HCT116 (cell line): Measurements from ENCODE around the gene IFITM10. TPM values are rescaled to one million over a fixed set of nuclear protein-coding genes. Genes with fewer than 3 reads are reported as not detected.

Source experiments
- ATAC-seq: fragments of 200-7000 bp; cut with Tn5 transposase; 2 replicates; pipeline ENCODE4 v1.9.1; 2020; ENCODE audit warnings: mild to moderate bottlenecking, moderate library complexity
- BruUV-seq: library from RNA; stranded (reverse); fragments of 400-500 nt; replicated peaks from 2 replicates; lab custom pipeline; 2021; lab: Mats Ljungman, UMichigan
- CTCF ChIA-PET: fragments of 300-600 bp; sonication (Branson Sonifier 250); formaldehyde crosslinking; loops from one replicate; lab custom pipeline; 2021; ENCODE audit warnings: antibody characterized with exemption; lab: Charles Lee
- POLR2A ChIA-PET: fragments of 300-600, 350-600 bp; sonication (Branson Sonifier 250); formaldehyde crosslinking; loops from one replicate; lab custom pipeline; 2021; ENCODE audit warnings: antibody characterized with exemption; lab: Charles Lee
- RAD21 ChIA-PET, 2 experiments: fragments of 300-600 bp; sonication (Branson Sonifier 250); formaldehyde crosslinking; loops; one replicate each; lab custom pipeline; 2023; ENCODE audit warnings: low total read pairs in 2 of 2; ENCODE audit not compliant: uncharacterized antibody in 2 of 2, unreplicated experiment in 2 of 2, low non-redundant PET in 1 of 2; lab: Charles Lee
- DNase-seq: peaks from one replicate; pipeline ENCODE4 v3.0.0-alpha.2; 2010; ENCODE audit warnings: low read depth, low spot score
- H2AFZ ChIP-seq: fragments of 200-600 bp; shearing (Covaris generic), sonication (generic); 2 replicates; pipeline ENCODE4 v1.6.1; 2017; ENCODE audit warnings: low read depth, mixed run types, mixed read lengths, antibody characterized with exemption, low read length; ENCODE audit not compliant: poor library complexity, severe bottlenecking
- H3K27ac ChIP-seq: 2 replicates; pipeline ENCODE4 v1.5.1; 2012; ENCODE audit warnings: low read depth, low read length
- H3K27me3 ChIP-seq: fragments of 200-600 bp; sonication (generic); 2 replicates; pipeline ENCODE4 v1.6.1; 2016; ENCODE audit warnings: mixed run types, low read length, mixed read lengths; ENCODE audit not compliant: insufficient read depth
- H3K36me3 ChIP-seq, 2 experiments: fragments of 200-500 bp in 1 of 2; fragments of 200-600 bp in 1 of 2; sonication (Bioruptor generic) in 1 of 2; sonication (generic) in 1 of 2; 2 replicates each; pipeline versions ENCODE4 v1.5.1 to v1.6.1; 2014 to 2016; ENCODE audit warnings: low read length in 2 of 2, inconsistent platforms in 1 of 2, mixed read lengths in 1 of 2, mixed run types in 1 of 2; ENCODE audit not compliant: insufficient read depth in 2 of 2, control insufficient read depth in 1 of 2
- H3K4me1 ChIP-seq, 2 experiments: fragments of 200-600 bp in 1 of 2; sonication (generic) in 1 of 2; 2 replicates each; pipeline versions ENCODE4 v1.5.1 to v1.6.1; 2012 to 2017; ENCODE audit warnings: low read length in 2 of 2, inconsistent platforms in 1 of 2, mild to moderate bottlenecking in 1 of 2, mixed read lengths in 1 of 2, mixed run types in 1 of 2, moderate library complexity in 1 of 2; ENCODE audit not compliant: insufficient read depth in 2 of 2, control insufficient read depth in 1 of 2
- H3K4me2 ChIP-seq: fragments of 200-600 bp; sonication (generic); 2 replicates; pipeline ENCODE4 v1.6.1; 2017; ENCODE audit warnings: mixed run types, low read length, mixed read lengths
- H3K4me3 ChIP-seq, 2 experiments: fragments of 200-600 bp in 1 of 2; sonication (generic) in 1 of 2; replicated peaks in 1 of 2; 2 replicates each; pipeline ENCODE4 v1.5.1; 2011 to 2016; ENCODE audit warnings: low read length in 2 of 2, control low read depth in 1 of 2, low read depth in 1 of 2, mild to moderate bottlenecking in 1 of 2, mixed read lengths in 1 of 2, mixed run types in 1 of 2
- H3K79me2 ChIP-seq: fragments of 200-600 bp; sonication (generic); 2 replicates; pipeline ENCODE4 v1.6.1; 2017; ENCODE audit warnings: mild to moderate bottlenecking, mixed run types, low read length, moderate library complexity, mixed read lengths; ENCODE audit not compliant: insufficient read depth
- H3K9ac ChIP-seq: fragments of 200-600 bp; sonication (generic); 2 replicates; pipeline ENCODE4 v1.6.1; 2016; ENCODE audit warnings: low read length, mixed read lengths
- H3K9me2 ChIP-seq: fragments of 200-600 bp; sonication (generic), shearing (Covaris generic); 2 replicates; pipeline ENCODE4 v1.6.1; 2017; ENCODE audit warnings: mixed run types, mild to moderate bottlenecking, moderate library complexity; ENCODE audit not compliant: insufficient read depth
- H3K9me3 ChIP-seq, 2 experiments: fragments of 200-500 bp in 1 of 2; fragments of 200-600 bp in 1 of 2; sonication (Bioruptor generic) in 1 of 2; sonication (generic) in 1 of 2; 2 replicates each; pipeline ENCODE4 v1.6.1; 2014 to 2017; ENCODE audit warnings: low read length in 2 of 2, mixed read lengths in 2 of 2, inconsistent platforms in 1 of 2, low read depth in 1 of 2, mild to moderate bottlenecking in 1 of 2, mixed run types in 1 of 2, moderate library complexity in 1 of 2; ENCODE audit not compliant: control insufficient read depth in 1 of 2, insufficient read depth in 1 of 2
- H4K20me1 ChIP-seq: fragments of 200-600 bp; sonication (generic), shearing (Covaris generic); 2 replicates; pipeline ENCODE4 v1.6.1; 2017; ENCODE audit warnings: mixed run types, mild to moderate bottlenecking, moderate library complexity; ENCODE audit not compliant: insufficient read depth
- CBX3 ChIP-seq: IDR thresholded peaks from 2 replicates; pipeline ENCODE4 v1.6.1; 2012; ENCODE audit warnings: low read depth
- EZH2 ChIP-seq: fragments of 200-600 bp; sonication (generic); IDR thresholded peaks from 2 replicates; pipeline ENCODE4 v1.6.1; 2017; ENCODE audit warnings: antibody characterized with exemption, mixed run types
- JUND ChIP-seq: IDR thresholded peaks from 2 replicates; pipeline ENCODE4 v1.6.1; 2012
- SRF ChIP-seq: IDR thresholded peaks from 2 replicates; pipeline ENCODE4 v1.6.1; 2012; ENCODE audit warnings: low read depth
- TCF7L2 ChIP-seq: IDR thresholded peaks from 2 replicates; pipeline ENCODE4 v1.7.0; 2011; ENCODE audit warnings: borderline replicate concordance, inconsistent platforms; ENCODE audit not compliant: insufficient read depth, insufficient read length; ENCODE audit errors: extremely low read depth
- ZFX ChIP-seq: fragments of 450-650 bp; IDR thresholded peaks from 2 replicates; pipeline ENCODE4 v1.6.1; 2017
- ZNF274 ChIP-seq: fragments of 200-500 bp; sonication (Bioruptor generic); IDR thresholded peaks from 2 replicates; pipeline ENCODE4 v1.6.1; 2014; ENCODE audit warnings: mild to moderate bottlenecking, low read depth, low read length, inconsistent platforms
- intact Hi-C: fragments of 100-400 bp; cut with micrococcal nuclease; formaldehyde crosslinking; loops from 2 replicates; pipeline ENCODE4 v1.10.0; 2022
- total RNA-seq: library from RNA; stranded (reverse); gene quantifications from one replicate; pipeline ENCODE4 v1.2.1, GENCODE V29; 2021; ENCODE audit not compliant: unreplicated experiment
- TF ChIP-seq, protein P1 (sequence below): IDR thresholded peaks from 2 replicates; pipeline ENCODE4 v1.6.1; 2012; ENCODE audit warnings: low read depth
- TF ChIP-seq, protein P2 (sequence below): IDR thresholded peaks from 2 replicates; pipeline ENCODE4 v1.6.1; 2012
- TF ChIP-seq, protein P3 (sequence below): IDR thresholded peaks from 2 replicates; pipeline ENCODE4 v1.6.1; 2011; ENCODE audit warnings: mild to moderate bottlenecking, low read length, moderate library complexity; ENCODE audit not compliant: insufficient replicate concordance; ENCODE audit errors: extremely low read depth

Gene IFITM10
- total RNA-seq, 1 experiment from 2014 or later, result 1.9 TPM

DNA sequence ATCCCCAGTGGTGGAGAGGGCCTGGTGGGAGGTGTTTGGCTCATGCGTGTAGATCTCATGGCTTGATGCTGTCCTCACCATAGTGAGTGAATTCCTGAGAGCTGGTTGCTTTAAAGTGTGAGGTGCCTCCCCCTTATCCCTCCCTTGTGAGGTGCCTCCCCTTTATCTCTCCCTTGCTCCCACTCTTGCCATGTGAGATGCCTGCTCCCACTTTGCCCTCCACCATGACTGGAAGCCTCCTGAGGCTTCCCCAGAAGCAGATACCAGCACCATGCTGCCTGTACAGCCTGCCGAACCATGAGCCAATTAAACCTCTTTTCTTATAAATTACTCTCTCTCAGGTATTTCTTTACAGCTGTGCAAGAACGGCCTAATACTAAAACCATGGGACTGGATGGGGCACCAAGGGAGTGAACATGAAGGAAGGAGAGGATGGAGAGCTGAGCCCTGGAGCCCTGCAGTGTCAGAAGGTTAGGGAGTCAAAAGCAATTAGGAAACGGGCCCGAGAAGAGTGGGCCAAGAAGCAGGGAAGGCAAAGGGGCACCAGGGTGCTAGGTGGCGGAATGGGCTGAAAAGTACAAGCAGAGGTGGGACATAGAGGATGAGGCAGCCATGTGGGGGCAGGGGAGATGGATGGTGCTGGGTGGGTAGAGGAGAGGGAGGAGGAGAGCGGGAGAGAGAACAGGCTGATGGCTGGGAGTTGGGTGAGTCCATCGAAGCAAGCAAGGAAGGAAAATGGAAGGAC lies 9.4 kb downstream of the IFITM10 start:
- Histone ChIP-seq H3K9me2 (no peaks in the 10 kb centered on the region), H3K27ac (no peak overlapping the region), H3K4me3 (no peak overlapping the region), H3K36me3 (no peaks in the 10 kb centered on the region), H3K9me3 (peaks cover 12 to 14% of the 10 kb centered on the region in 2 experiments; a peak in 3 of 4 replicates), H4K20me1 (no peaks in the 10 kb centered on the region), H3K9ac (no peak overlapping the region), H2AFZ (no peak overlapping the region), H3K27me3 (peaks cover 12% of the 10 kb centered on the region; the same call in 1 of the 2 replicates), H3K4me1 (no peaks in the 10 kb centered on the region), H3K4me2 (no peak overlapping the region), H3K79me2 (no peaks in the 10 kb centered on the region)
- DNase-seq (no peak), ATAC-seq (no peak)
- no TSS peak for BruUV-seq
- ChIA-PET CTCF (no interaction called here), POLR2A (no interaction called here), RAD21 (no interaction called here)
- intact Hi-C loops, result no loop called here
- TF ChIP-seq EZH2 (no peak), ZFX (no peak)
- TF ChIP-seq, protein P1, sequence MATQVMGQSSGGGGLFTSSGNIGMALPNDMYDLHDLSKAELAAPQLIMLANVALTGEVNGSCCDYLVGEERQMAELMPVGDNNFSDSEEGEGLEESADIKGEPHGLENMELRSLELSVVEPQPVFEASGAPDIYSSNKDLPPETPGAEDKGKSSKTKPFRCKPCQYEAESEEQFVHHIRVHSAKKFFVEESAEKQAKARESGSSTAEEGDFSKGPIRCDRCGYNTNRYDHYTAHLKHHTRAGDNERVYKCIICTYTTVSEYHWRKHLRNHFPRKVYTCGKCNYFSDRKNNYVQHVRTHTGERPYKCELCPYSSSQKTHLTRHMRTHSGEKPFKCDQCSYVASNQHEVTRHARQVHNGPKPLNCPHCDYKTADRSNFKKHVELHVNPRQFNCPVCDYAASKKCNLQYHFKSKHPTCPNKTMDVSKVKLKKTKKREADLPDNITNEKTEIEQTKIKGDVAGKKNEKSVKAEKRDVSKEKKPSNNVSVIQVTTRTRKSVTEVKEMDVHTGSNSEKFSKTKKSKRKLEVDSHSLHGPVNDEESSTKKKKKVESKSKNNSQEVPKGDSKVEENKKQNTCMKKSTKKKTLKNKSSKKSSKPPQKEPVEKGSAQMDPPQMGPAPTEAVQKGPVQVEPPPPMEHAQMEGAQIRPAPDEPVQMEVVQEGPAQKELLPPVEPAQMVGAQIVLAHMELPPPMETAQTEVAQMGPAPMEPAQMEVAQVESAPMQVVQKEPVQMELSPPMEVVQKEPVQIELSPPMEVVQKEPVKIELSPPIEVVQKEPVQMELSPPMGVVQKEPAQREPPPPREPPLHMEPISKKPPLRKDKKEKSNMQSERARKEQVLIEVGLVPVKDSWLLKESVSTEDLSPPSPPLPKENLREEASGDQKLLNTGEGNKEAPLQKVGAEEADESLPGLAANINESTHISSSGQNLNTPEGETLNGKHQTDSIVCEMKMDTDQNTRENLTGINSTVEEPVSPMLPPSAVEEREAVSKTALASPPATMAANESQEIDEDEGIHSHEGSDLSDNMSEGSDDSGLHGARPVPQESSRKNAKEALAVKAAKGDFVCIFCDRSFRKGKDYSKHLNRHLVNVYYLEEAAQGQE, result no peak
- TF ChIP-seq, protein P2, sequence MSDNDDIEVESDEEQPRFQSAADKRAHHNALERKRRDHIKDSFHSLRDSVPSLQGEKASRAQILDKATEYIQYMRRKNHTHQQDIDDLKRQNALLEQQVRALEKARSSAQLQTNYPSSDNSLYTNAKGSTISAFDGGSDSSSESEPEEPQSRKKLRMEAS, result no peak

DNA sequence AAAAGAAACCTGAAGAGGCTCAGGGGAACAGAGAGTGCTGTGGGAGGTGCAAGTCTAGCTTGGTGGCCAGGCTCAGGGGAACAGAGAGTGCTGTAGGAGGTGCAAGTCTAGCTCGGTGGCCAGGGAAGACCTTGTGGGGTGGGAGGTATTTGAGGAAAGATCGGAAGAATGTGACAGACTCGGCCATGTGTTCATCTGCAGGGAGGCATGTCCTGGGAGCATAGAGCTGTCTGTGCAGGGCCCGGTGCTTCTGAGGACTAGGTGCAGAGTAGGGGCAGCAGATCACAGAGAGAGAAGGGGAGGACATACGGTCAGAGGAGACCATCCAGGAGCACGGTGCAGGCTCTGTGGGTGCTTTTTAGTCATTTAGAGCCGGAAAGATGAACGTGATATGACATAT lies 10.8 kb downstream of the IFITM10 start:
- no peak overlapping the region for H3K27ac ChIP-seq
- intact Hi-C loops, result no loop called here
- ATAC-seq (no peak), DNase-seq (no peak)
- H3K4me2 ChIP-seq, result no peak overlapping the region
- H3K9me3 ChIP-seq, result peaks cover 12 to 14% of the 10 kb centered on the region in 2 experiments; a peak in 3 of 4 replicates
- CTCF ChIA-PET, result no interaction called here
- RAD21 ChIA-PET, result no interaction called here
- H3K27me3 ChIP-seq, result peaks cover 12% of the 10 kb centered on the region; the same call in 1 of the 2 replicates
- no peaks in the 10 kb centered on the region for H4K20me1 ChIP-seq
- H3K79me2 ChIP-seq, result no peaks in the 10 kb centered on the region
- no peaks in the 10 kb centered on the region for H3K9me2 ChIP-seq
- BruUV-seq, result no TSS peak
- no peaks in the 10 kb centered on the region for H3K4me1 ChIP-seq
- POLR2A ChIA-PET, result no interaction called here
- H2AFZ ChIP-seq, result no peak overlapping the region
- no peaks in the 10 kb centered on the region for H3K36me3 ChIP-seq
- H3K9ac ChIP-seq, result no peak overlapping the region
- H3K4me3 ChIP-seq, result no peak overlapping the region
- TF ChIP-seq ZNF274, result no peak
- TF ChIP-seq, protein P2, result no peak
- TF ChIP-seq JUND, result no peak
- no peak for TF ChIP-seq CBX3
- TF ChIP-seq ZFX, result no peak
- TF ChIP-seq, protein P3, sequence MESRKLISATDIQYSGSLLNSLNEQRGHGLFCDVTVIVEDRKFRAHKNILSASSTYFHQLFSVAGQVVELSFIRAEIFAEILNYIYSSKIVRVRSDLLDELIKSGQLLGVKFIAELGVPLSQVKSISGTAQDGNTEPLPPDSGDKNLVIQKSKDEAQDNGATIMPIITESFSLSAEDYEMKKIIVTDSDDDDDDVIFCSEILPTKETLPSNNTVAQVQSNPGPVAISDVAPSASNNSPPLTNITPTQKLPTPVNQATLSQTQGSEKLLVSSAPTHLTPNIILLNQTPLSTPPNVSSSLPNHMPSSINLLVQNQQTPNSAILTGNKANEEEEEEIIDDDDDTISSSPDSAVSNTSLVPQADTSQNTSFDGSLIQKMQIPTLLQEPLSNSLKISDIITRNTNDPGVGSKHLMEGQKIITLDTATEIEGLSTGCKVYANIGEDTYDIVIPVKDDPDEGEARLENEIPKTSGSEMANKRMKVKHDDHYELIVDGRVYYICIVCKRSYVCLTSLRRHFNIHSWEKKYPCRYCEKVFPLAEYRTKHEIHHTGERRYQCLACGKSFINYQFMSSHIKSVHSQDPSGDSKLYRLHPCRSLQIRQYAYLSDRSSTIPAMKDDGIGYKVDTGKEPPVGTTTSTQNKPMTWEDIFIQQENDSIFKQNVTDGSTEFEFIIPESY, result no peak
- no peak for TF ChIP-seq TCF7L2
- no peak for TF ChIP-seq SRF
